Measurements from ENCODE around the gene SLC35D2. TPM values are rescaled to one million over a fixed set of nuclear protein-coding genes. Genes with fewer than 3 reads are reported as not detected.
"Not testable (repeated sequence)": the region's sequence is repeated elsewhere in the genome, so short reads cannot be mapped to it uniquely, and the experiment has no call there.

Gene SLC35D2
- total RNA-seq, 1 donor = 19.1 TPM

DNA sequence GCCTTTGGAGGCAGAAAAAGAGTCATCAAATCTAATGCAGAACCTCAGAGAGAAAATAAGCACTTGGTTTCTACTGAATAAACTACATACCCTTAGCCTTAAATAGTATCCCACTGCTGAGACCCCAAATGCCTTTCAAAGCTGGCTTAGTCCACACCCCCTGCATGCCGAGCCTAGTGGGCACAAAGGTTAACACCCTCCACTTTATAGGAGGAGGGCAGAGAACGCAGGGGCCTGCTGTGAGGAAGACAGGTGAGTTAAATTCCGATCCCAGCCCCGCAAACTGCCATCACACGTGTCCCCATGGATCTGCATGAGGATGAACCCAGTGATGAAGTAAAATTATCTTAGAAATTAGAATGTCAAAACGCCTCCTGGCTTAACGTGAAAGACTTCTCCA, 62.0 kb downstream of the SLC35D2 start:
- Histone ChIP-seq H3K27me3 (ENCODE audit: insufficient read depth, low read length) (no peaks in the 10 kb centered on the region), H3K4me3 (ENCODE audit: low read length) (no peak overlapping the region), H3K4me1 (ENCODE audit: insufficient read depth, low read length) (peaks cover 14% of the 10 kb centered on the region)

GRCh38 chr9:96320749-96321280, 62.7 kb downstream of the SLC35D2 start:
- no peaks in the 10 kb centered on the region for H3K27me3 ChIP-seq (ENCODE audit: insufficient read depth, low read length)
- no peaks in the 10 kb centered on the region for H3K9me3 ChIP-seq (ENCODE audit: low read depth, low read length)
- no peak overlapping the region for H3K4me3 ChIP-seq (ENCODE audit: low read length)
- H3K4me1 ChIP-seq (ENCODE audit: insufficient read depth, low read length) = peaks cover 14% of the 10 kb centered on the region

More for the DNA sequence above, 62.0 kb downstream of the SLC35D2 start:
- no peaks in the 10 kb centered on the region for H3K9me3 ChIP-seq (ENCODE audit: low read depth, low read length)

DNA sequence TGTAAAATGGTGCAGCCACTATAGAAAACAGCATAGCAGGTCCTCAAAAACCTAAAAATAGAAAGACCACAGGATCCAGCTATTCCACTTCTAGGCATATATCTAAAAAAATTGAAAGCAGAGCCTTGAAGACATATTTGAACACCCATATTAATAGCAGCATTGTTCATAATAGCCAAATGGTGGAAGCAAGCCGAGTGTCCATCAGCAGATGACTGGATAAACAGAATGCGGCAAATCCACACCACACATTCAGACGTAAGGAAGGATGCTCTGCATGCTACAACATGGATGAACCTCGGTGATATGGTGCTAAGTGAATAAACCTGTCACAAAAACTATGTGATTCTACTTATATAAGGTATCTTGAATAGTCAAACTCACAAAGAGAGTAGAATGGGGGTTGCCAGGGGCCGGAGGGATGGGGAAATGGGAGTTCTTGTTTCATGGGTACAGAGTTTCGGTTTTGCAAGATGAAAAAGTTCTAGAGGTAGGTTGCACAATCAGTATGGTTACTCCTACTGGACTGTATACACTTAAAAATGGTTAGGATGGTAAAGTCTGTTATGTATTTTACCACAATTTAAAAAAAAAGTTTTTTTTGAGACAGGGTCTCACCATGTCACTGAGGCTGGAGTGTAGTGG, 64.5 kb downstream of the SLC35D2 start:
- H3K9me3 ChIP-seq (ENCODE audit: low read depth, low read length) = no peaks in the 10 kb centered on the region
- H3K4me1 ChIP-seq (ENCODE audit: insufficient read depth, low read length) = peaks cover 14% of the 10 kb centered on the region
- no peaks in the 10 kb centered on the region for H3K27me3 ChIP-seq (ENCODE audit: insufficient read depth, low read length)
- H3K4me3 ChIP-seq (ENCODE audit: low read length) = no peak overlapping the region

GRCh38 chr9:96317335-96317980, 66.1 kb downstream of the SLC35D2 start:
- peaks cover 7% of the 10 kb centered on the region for H3K9me3 ChIP-seq (ENCODE audit: low read depth, low read length)
- H3K27me3 ChIP-seq (ENCODE audit: insufficient read depth, low read length) = no peaks in the 10 kb centered on the region
- no peak overlapping the region for H3K4me3 ChIP-seq (ENCODE audit: low read length)
- H3K4me1 ChIP-seq (ENCODE audit: insufficient read depth, low read length) = peaks cover 14% of the 10 kb centered on the region

- Histone ChIP-seq H3K9me3 (ENCODE audit: low read depth, low read length) (peaks cover 7% of the 10 kb centered on the region), H3K4me3 (ENCODE audit: low read length) (no peak overlapping the region)
Measured at GRCh38 chr9:96309850-96310249, 73.7 kb downstream of the SLC35D2 start.

DNA sequence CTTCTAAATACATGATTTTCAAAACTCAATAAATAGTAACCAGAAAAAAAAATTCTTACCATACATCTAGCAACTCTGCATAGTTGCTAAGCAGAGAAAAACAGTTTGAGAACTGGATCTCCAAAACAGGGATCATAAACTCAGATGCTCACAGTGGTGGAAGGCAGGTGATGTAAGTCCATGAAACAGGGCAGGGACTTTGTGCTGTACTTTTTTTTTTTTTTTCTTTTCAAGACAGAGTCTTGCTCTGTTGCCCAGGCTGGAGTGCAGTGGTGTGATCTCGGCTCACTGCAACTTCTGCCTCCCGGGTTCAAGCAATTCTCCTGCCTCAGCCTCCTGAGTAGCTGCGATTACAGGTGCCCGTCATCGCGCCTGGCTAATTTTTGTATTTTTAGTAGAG, 76.6 kb downstream of the SLC35D2 start:
- not testable (repeated sequence) for H3K4me3 ChIP-seq (ENCODE audit: low read length); H3K9me3 ChIP-seq (ENCODE audit: low read depth, low read length); H3K27me3 ChIP-seq (ENCODE audit: insufficient read depth, low read length); H3K4me1 ChIP-seq (ENCODE audit: insufficient read depth, low read length)

More at GRCh38 chr9:96309850-96310249, 73.7 kb downstream of the SLC35D2 start:
- Histone ChIP-seq H3K27me3 (ENCODE audit: insufficient read depth, low read length) (no peaks in the 10 kb centered on the region), H3K4me1 (ENCODE audit: insufficient read depth, low read length) (no peaks in the 10 kb centered on the region)

- Histone ChIP-seq H3K27me3 (ENCODE audit: insufficient read depth, low read length) (no peaks in the 10 kb centered on the region), H3K4me1 (ENCODE audit: insufficient read depth, low read length) (no peaks in the 10 kb centered on the region), H3K4me3 (ENCODE audit: low read length) (no peak overlapping the region)
Measured at GRCh38 chr9:96305171-96305570, 78.3 kb downstream of the SLC35D2 start.

DNA sequence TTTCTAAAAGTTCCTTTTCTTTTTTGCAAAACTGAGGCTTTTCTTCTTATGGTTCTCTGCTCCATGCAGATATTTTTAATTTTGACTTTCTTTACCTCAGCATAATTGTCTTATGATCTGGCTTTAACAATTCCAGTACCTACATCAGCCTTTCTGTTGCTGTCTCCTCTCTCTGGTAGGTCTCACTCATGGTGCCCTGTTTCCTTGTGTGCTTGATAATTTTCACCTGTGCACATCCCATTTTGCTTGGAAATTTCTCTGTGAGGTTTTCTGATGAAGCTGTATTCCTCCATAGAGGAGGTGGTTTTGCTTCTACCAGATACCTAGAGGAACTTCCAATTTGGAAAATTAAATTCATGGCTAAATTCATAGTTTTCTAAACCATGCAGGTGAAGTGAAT, 79.3 kb downstream of the SLC35D2 start:
- Histone ChIP-seq H3K4me3 (ENCODE audit: low read length) (no peak overlapping the region), H3K4me1 (ENCODE audit: insufficient read depth, low read length) (no peaks in the 10 kb centered on the region), H3K9me3 (ENCODE audit: low read depth, low read length) (no peaks in the 10 kb centered on the region), H3K27me3 (ENCODE audit: insufficient read depth, low read length) (no peaks in the 10 kb centered on the region)

More at GRCh38 chr9:96305171-96305570, 78.3 kb downstream of the SLC35D2 start:
- no peaks in the 10 kb centered on the region for H3K9me3 ChIP-seq (ENCODE audit: low read depth, low read length)

- Histone ChIP-seq H3K9me3 (ENCODE audit: low read depth, low read length) (no peaks in the 10 kb centered on the region), H3K27me3 (ENCODE audit: insufficient read depth, low read length) (no peaks in the 10 kb centered on the region), H3K4me3 (ENCODE audit: low read length) (no peak within 1 kb of the TSS), H3K4me1 (ENCODE audit: insufficient read depth, low read length) (no peaks in the 10 kb centered on the region)
Measured at GRCh38 chr9:96302021-96302420, 81.5 kb downstream of the SLC35D2 start, which contains the start of gene HSD17B3. Gene HSD17B3 (minus strand): TSS chr9:96302176. CDS start chr9:96302104, 72 bp downstream.

GRCh38 chr9:96299823-96300222, 83.7 kb downstream of the SLC35D2 start:
- H3K4me3 ChIP-seq (ENCODE audit: low read length) = no peak overlapping the region
- no peaks in the 10 kb centered on the region for H3K4me1 ChIP-seq (ENCODE audit: insufficient read depth, low read length)
- H3K9me3 ChIP-seq (ENCODE audit: low read depth, low read length) = no peaks in the 10 kb centered on the region
- H3K27me3 ChIP-seq (ENCODE audit: insufficient read depth, low read length) = no peaks in the 10 kb centered on the region

DNA sequence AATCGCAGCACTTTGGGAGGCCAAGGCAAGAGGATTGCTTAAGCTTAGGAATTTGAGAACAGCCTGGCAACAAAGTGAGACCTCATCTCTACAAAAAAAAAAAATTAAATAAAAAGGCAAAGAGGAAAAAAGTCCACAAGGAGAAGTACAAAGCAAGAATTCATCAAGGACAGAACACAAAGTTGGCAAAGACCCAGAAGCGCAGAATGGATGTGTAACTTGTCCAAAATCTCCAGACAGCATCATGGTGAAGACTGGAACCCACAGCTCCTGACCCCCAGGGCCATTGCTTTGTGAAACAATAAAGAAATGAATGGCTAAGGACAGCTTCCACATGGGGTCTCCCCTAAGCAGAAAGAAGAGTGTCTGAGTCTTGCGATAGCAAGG, 89.4 kb downstream of the SLC35D2 start:
- Histone ChIP-seq H3K27me3 (ENCODE audit: insufficient read depth, low read length) (no peaks in the 10 kb centered on the region), H3K4me3 (ENCODE audit: low read length) (no peak overlapping the region), H3K4me1 (ENCODE audit: insufficient read depth, low read length) (no peaks in the 10 kb centered on the region), H3K9me3 (ENCODE audit: low read depth, low read length) (no peaks in the 10 kb centered on the region)

DNA sequence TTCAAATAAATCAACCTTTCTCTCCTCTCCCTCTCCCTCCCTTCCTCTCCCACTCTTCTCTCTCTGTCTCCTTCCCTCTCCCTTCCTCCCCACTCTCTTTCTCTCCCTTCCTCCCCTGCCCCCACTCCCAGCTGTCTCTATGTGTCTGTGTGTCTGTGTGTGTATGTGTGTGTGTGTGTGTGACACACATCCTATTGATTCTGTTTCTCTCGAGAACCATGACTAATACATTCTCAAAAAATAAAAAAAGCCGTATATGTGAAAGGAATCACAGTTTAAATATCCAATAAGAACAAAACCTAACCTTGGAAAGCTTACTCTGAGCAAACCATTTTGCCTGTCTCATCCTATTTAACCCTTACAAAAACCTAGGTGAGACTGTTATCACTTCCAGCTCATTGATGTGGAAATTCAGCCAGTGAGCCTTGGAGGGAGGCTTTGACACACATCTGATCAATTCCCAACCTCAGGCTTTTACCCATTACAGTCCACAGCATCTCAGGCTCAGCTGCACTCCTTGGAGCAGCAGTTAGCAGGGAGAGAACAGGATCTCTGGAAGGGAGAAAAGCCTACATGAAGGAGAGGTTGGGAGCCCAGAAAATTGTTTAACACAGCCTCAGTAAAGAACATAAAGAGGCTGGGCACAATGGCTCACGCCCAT, 89.9 kb downstream of the SLC35D2 start:
- Histone ChIP-seq H3K27me3 (ENCODE audit: insufficient read depth, low read length) (no peaks in the 10 kb centered on the region), H3K9me3 (ENCODE audit: low read depth, low read length) (no peaks in the 10 kb centered on the region), H3K4me3 (ENCODE audit: low read length) (no peak overlapping the region), H3K4me1 (ENCODE audit: insufficient read depth, low read length) (no peaks in the 10 kb centered on the region)

DNA sequence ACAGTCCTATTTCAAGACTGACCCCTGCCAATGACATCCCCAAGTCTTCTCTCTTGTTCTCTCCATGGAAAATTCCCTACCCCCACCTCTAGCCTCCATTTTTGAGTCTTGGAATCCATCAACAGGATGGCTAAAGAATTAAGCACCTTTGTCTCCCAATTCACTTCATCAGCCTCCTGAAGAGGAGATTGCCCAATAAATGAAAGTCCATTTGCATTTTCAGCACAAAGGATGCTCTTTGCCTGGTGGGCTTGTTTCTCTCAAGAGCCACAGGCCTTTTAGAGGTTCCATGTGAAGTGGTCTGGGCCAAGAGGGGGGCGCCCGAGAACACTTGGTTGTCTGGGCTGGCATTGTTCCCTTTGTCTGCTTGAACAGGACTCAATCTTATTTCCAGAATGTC, 94.1 kb downstream of the SLC35D2 start:
- Histone ChIP-seq H3K4me1 (ENCODE audit: insufficient read depth, low read length) (no peaks in the 10 kb centered on the region), H3K9me3 (ENCODE audit: low read depth, low read length) (no peaks in the 10 kb centered on the region), H3K4me3 (ENCODE audit: low read length) (no peak overlapping the region), H3K27me3 (ENCODE audit: insufficient read depth, low read length) (no peaks in the 10 kb centered on the region)

GRCh38 chr9:96281641-96282040, 101.9 kb downstream of the SLC35D2 start:
- Histone ChIP-seq H3K4me3 (ENCODE audit: low read length) (no peak overlapping the region), H3K4me1 (ENCODE audit: insufficient read depth, low read length) (no peaks in the 10 kb centered on the region), H3K27me3 (ENCODE audit: insufficient read depth, low read length) (peaks cover 3% of the 10 kb centered on the region), H3K9me3 (ENCODE audit: low read depth, low read length) (no peaks in the 10 kb centered on the region)

DNA sequence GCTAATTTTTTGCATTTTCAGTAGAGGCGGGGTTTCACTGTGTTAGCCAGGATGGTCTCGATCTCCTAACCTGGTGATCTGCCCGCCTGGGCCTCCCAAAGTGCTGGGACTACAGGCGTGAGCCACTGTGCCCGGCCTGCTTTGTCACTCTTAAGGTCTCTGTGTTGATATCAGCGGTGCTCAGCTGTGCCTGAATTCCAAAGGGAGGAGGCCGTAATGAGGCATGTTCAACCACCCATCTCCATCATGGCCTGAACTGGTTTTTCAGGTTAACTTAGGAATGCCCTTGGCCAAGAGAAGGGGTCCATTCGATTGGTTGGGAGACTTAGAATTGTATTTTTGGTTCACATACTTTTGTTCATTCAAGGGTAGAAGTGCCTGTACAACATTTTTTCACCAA, 103.6 kb downstream of the SLC35D2 start:
- Histone ChIP-seq H3K9me3 (ENCODE audit: low read depth, low read length) (peaks cover 6% of the 10 kb centered on the region), H3K4me3 (ENCODE audit: low read length) (no peak overlapping the region), H3K27me3 (ENCODE audit: insufficient read depth, low read length) (peaks cover 3% of the 10 kb centered on the region), H3K4me1 (ENCODE audit: insufficient read depth, low read length) (no peaks in the 10 kb centered on the region)

Measured in mononuclear cell (primary cell).